BJ (cell line): ENCODE results near the gene CUL3. TPM values are rescaled to one million over a fixed set of nuclear protein-coding genes. Genes with fewer than 3 reads are reported as not detected.
A peak's percentile ranks its signal among the peaks of the same experiment; 100 is the strongest.

Source experiments
- CTCF ChIA-PET: fragments of 350-600 bp; formaldehyde crosslinking; extraction: SDS; loops from one replicate; lab custom pipeline; 2021; ENCODE audit warnings: antibody characterized with exemption, inconsistent platforms; lab: Yijun Ruan, JAX
- POLR2A ChIA-PET: fragments of 300-600 bp; sonication (Branson Sonifier 250); formaldehyde crosslinking; extraction: SDS; loops from one replicate; lab custom pipeline; 2021; ENCODE audit warnings: antibody characterized with exemption; lab: Charles Lee
- DNase-seq: peaks from one replicate; pipeline ENCODE4 v3.0.0-alpha.2; 2011; ENCODE audit warnings: low read depth
- H3K27me3 ChIP-seq: 2 replicates; pipeline ENCODE4 v1.6.0; 2011; ENCODE audit warnings: low read length; ENCODE audit not compliant: control insufficient read depth, insufficient read depth
- H3K36me3 ChIP-seq: 2 replicates; pipeline ENCODE4 v1.5.1; 2011; ENCODE audit warnings: low read length; ENCODE audit not compliant: control insufficient read depth, insufficient read depth
- H3K4me3 ChIP-seq: 2 replicates; pipeline ENCODE4 v1.5.1; 2011; ENCODE audit warnings: low read depth, mild to moderate bottlenecking, control low read depth, low read length
- polyA plus RNA-seq: library from polyadenylated mRNA; depleted of rRNA; stranded (reverse); fragments of >200 nt; gene quantifications from 2 replicates; pipeline ENCODE4 v1.2.3, GENCODE V29; 2011
- TF ChIP-seq, protein P1 (sequence below): IDR thresholded peaks from 2 replicates; pipeline ENCODE4 v1.5.1; 2011; ENCODE audit warnings: low read depth, mild to moderate bottlenecking, control low read depth, inconsistent platforms, low read length, moderate library complexity; ENCODE audit not compliant: insufficient read depth

The CUL3 gene
- polyA plus RNA-seq, 1 experiment = 12.8 TPM

DNA sequence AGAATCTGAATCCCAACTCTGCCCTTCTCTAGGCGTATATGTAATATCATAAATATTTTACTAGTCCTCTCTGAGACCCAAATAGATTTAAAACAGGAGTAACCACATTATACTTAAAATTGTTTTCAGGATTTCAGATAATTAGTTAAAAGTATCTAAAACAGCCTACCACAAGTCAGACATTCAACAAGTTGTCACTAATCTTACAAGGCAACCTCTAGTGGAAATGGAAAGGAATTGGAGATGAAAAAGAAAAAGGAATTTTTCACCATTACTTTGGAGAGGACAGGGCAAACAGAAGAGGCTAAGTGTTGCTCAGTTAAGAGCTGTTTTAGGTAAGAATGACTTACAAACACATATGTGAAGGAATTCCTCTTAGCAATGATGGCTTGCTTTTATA, 11.4 kb downstream of the CUL3 start:
- no peak for DNase-seq
- Histone ChIP-seq H3K4me3 (no peak overlapping the region), H3K27me3 (no peaks in the 10 kb centered on the region), H3K36me3 (no peaks in the 10 kb centered on the region)
- CTCF ChIA-PET = interaction anchor here (0.9 kb wide), 1 partner anchor 10 kb away, joined by 3 read pairs; no protein-coding TSS in a partner anchor
- TF ChIP-seq, protein P1, sequence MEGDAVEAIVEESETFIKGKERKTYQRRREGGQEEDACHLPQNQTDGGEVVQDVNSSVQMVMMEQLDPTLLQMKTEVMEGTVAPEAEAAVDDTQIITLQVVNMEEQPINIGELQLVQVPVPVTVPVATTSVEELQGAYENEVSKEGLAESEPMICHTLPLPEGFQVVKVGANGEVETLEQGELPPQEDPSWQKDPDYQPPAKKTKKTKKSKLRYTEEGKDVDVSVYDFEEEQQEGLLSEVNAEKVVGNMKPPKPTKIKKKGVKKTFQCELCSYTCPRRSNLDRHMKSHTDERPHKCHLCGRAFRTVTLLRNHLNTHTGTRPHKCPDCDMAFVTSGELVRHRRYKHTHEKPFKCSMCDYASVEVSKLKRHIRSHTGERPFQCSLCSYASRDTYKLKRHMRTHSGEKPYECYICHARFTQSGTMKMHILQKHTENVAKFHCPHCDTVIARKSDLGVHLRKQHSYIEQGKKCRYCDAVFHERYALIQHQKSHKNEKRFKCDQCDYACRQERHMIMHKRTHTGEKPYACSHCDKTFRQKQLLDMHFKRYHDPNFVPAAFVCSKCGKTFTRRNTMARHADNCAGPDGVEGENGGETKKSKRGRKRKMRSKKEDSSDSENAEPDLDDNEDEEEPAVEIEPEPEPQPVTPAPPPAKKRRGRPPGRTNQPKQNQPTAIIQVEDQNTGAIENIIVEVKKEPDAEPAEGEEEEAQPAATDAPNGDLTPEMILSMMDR = no peak
- POLR2A ChIA-PET = no interaction called here

DNA sequence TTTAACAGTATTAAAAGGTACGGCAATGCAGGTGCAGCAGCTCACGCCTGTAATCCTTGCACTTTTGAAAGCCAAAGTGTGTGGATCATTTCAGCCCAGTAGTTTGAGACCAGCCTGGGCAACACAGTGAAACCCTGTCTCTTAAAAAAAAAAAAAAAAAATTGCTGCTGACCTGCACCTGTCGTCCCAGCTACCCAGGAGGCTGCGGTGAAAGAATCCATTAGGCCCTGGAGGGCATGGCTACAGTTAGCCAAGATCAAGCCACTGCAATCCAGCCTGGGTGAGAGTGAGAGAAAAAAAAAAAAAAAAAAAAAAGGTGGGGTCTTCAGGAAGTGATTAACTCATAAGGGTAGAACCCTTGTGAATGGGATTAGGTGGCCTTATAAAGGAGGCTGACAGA, 12.8 kb downstream of the CUL3 start:
- CTCF ChIA-PET = no interaction called here
- TF ChIP-seq, protein P1 = no peak
- Histone ChIP-seq H3K36me3 (no peaks in the 10 kb centered on the region), H3K4me3 (no peak overlapping the region), H3K27me3 (no peaks in the 10 kb centered on the region)
- POLR2A ChIA-PET = no interaction called here
- no peak for DNase-seq

DNA sequence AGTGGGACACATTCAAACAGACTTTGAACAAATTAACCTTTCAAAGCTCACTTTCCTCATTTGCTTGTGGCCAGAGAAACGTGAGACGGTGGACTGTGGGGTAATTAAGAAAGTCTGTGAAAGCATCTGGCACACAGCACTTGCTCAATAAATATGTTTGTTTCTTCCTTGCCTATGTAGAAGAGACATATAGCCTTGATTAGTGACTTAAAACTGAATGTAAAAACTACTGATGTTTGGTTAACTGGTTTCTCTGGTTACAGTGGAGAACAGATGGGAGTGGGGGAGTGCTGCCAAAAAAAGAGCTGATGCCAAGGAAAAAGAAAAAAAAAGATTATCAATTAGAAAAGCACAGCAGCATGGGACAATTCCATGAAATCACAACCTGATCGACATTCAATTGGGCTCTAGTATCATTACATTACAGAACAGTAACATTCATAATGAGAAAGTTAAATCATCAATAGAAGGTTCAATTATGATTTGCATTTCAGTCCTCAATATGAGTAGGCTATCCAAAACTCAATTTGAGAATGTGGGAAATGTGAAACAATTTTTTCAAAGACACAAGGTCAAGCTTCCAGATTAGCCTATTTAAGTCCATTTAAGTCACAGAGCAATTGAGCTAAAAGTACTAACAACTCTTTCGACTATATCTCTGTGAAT, 14.7 kb downstream of the CUL3 start:
- CTCF ChIA-PET = interaction anchor here (0.6 kb wide), 1 partner anchor 1381 kb away, joined by 3 read pairs; no protein-coding TSS in a partner anchor
- POLR2A ChIA-PET = no interaction called here

DNA sequence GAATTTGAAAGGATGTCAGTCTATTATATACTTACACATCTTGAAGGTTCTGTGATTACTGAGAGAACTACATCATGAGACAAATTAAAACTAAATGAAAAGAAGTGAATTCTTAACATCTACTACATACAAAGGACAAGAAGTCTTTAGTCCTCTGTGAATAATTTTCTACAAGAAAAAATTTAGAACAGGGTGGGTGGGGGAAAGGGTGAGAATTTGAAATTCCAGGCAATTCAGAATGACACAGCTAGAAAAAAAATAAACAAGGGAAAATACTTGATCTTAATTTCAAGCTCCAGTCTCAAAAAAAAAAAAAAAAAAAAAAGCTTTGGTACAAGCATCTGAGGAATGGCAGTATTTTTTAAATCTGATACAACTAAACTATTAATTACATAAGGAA, 15.5 kb downstream of the CUL3 start:
- H3K36me3 ChIP-seq = no peaks in the 10 kb centered on the region
- ChIA-PET POLR2A (interaction anchor here (0.5 to 0.6 kb wide), 2 partner anchors 16 to 612 kb away, joined by 3 to 4 read pairs; no protein-coding TSS in a partner anchor), CTCF (no interaction called here)
- DNase-seq = no peak
- H3K27me3 ChIP-seq = no peaks in the 10 kb centered on the region
- H3K4me3 ChIP-seq = no peak overlapping the region
- TF ChIP-seq, protein P1 = no peak

More for the DNA sequence above, 14.7 kb downstream of the CUL3 start:
- TF ChIP-seq, protein P1 = no peak
- DNase-seq = no peak
- Histone ChIP-seq H3K36me3 (no peaks in the 10 kb centered on the region), H3K4me3 (no peak overlapping the region), H3K27me3 (no peaks in the 10 kb centered on the region)

DNA sequence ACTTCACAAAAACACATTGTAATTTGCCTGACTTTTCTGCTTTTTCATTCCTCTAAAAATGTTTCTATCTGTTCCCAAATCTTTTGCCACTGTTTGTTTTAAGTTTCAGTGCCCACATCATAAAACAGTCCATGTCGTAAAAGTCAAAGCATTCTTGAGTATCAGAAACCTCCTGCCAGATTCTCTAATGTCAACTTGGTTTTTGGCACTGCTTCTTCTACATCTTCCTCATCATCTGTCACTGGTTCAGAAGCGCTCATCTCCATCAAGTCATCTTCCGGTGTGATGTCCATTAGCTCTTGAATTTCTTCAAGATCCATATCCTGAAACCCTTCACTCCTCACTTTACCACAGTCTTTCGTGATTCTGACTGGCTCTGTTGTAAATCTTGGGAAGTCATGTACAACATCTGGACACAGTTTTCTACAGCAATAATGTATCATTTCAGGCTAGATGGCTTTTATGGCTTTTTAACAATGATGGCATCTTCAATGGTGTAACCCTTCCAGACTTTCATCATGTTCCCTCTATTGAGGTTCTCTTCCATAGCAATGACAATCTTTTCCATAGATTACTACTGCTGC, 19.6 kb downstream of the CUL3 start:
- ChIA-PET CTCF (no interaction called here), POLR2A (no interaction called here)
- H3K36me3 ChIP-seq = no peaks in the 10 kb centered on the region
- peak; percentile 41 for DNase-seq
- H3K27me3 ChIP-seq = no peaks in the 10 kb centered on the region
- H3K4me3 ChIP-seq = no peak overlapping the region
- TF ChIP-seq, protein P1 = no peak
